Neutrophil (primary cell): Measurements from ENCODE around the gene ARHGAP1.

ENCODE experiments used
- H3K27ac ChIP-seq: fragments of 200-600 bp; sonication (generic); 2 replicates; pipeline ENCODE4 v1.5.1; 2016; ENCODE audit warnings: mild to moderate bottlenecking, moderate library complexity
- H3K27me3 ChIP-seq: fragments of 200-600 bp; sonication (generic); 2 replicates; pipeline ENCODE4 v1.6.0; 2016; ENCODE audit warnings: mild to moderate bottlenecking
- H3K36me3 ChIP-seq: fragments of 200-600 bp; sonication (generic); 2 replicates; pipeline ENCODE4 v1.5.1; 2017
- H3K4me1 ChIP-seq, 2 experiments: fragments of 200-600 bp in 1 of 2; sonication (generic) in 1 of 2; 1 replicate in 1 of 2; 2 replicates in 1 of 2; pipeline versions ENCODE4 v1.5.1 to v1.6.1; 2013 to 2016; ENCODE audit warnings: low read depth in 1 of 2, low read length in 1 of 2, mild to moderate bottlenecking in 1 of 2, moderate library complexity in 1 of 2; ENCODE audit not compliant: control insufficient read depth in 1 of 2, insufficient read depth in 1 of 2
- H3K4me3 ChIP-seq, 2 experiments: fragments of 200-600 bp in 1 of 2; sonication (generic) in 1 of 2; 1 replicate in 1 of 2; 2 replicates in 1 of 2; pipeline ENCODE4 v1.5.1; 2013 to 2016; ENCODE audit warnings: low read depth in 1 of 2, low read length in 1 of 2, mild to moderate bottlenecking in 1 of 2, moderate library complexity in 1 of 2
- H3K9me3 ChIP-seq: fragments of 200-600 bp; sonication (generic); 2 replicates; pipeline ENCODE4 v1.5.1; 2016
- CTCF ChIP-seq: fragments of 200-600 bp; sonication (generic); IDR thresholded peaks from 2 replicates; pipeline ENCODE4 v1.5.1; 2016; ENCODE audit warnings: antibody characterized with exemption

Gene ARHGAP1

GRCh38 chr11:46736146-46736545, 35.7 kb upstream of the ARHGAP1 start:
- H3K36me3 ChIP-seq: peaks cover 3% of the 10 kb centered on the region
- H3K4me3 ChIP-seq: no peak overlapping the region
- no peaks in the 10 kb centered on the region for H3K4me1 ChIP-seq
- no peaks in the 10 kb centered on the region for H3K9me3 ChIP-seq
- no peak for TF ChIP-seq CTCF
- H3K27ac ChIP-seq: no peak overlapping the region
- H3K27me3 ChIP-seq: no peaks in the 10 kb centered on the region

DNA sequence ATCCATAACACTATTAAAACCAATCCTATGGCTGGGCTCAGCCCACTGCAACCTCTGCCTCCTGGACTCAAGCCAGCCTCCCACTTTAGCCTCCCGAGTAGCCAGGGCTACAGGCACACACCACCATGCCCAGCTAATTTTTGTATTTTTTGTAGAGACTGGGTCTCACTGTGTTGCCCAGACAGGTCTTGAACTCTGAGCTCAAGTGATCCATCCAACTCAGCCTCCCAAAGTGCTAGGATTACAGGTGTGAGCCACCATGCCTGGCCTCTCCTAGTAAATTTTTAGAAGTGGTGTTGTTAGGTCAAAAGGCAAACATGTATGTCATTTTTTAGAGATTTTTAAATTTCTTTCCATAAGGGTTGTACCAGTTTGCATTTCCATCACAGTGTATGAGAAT, 32.8 kb upstream of the ARHGAP1 start:
- Histone ChIP-seq H3K36me3 (no peaks in the 10 kb centered on the region), H3K4me1 (no peaks in the 10 kb centered on the region), H3K9me3 (no peaks in the 10 kb centered on the region), H3K4me3 (no peak overlapping the region), H3K27me3 (no peaks in the 10 kb centered on the region), H3K27ac (no peak overlapping the region)
- TF ChIP-seq CTCF: no peak

- H3K36me3 ChIP-seq: no peaks in the 10 kb centered on the region
- H3K27me3 ChIP-seq: no peaks in the 10 kb centered on the region
- TF ChIP-seq CTCF: no peak
- no peak overlapping the region for H3K27ac ChIP-seq
- no peaks in the 10 kb centered on the region for H3K9me3 ChIP-seq
- no peak overlapping the region for H3K4me3 ChIP-seq
- no peaks in the 10 kb centered on the region for H3K4me1 ChIP-seq
These were observed 31.1 kb upstream of the ARHGAP1 start for GRCh38 chr11:46731545-46731944.

GRCh38 chr11:46729110-46730027, 28.9 kb upstream of the ARHGAP1 start:
- H3K4me3 ChIP-seq: no peak overlapping the region
- H3K27ac ChIP-seq: no peak overlapping the region
- no peaks in the 10 kb centered on the region for H3K36me3 ChIP-seq
- no peaks in the 10 kb centered on the region for H3K4me1 ChIP-seq
- no peak for TF ChIP-seq CTCF
- H3K27me3 ChIP-seq: no peaks in the 10 kb centered on the region
- H3K9me3 ChIP-seq: no peaks in the 10 kb centered on the region

- no peak overlapping the region for H3K4me3 ChIP-seq
- TF ChIP-seq CTCF: no peak
- no peak overlapping the region for H3K27ac ChIP-seq
- no peaks in the 10 kb centered on the region for H3K36me3 ChIP-seq
- no peaks in the 10 kb centered on the region for H3K4me1 ChIP-seq
- no peaks in the 10 kb centered on the region for H3K27me3 ChIP-seq
- H3K9me3 ChIP-seq: no peaks in the 10 kb centered on the region
These were observed 28.2 kb upstream of the ARHGAP1 start for GRCh38 chr11:46728659-46729040.
